Activated CD8-positive, alpha-beta T cell treated with anti-CD3 and anti-CD28 coated beads for 36 hours (primary cell): Measurements from ENCODE around the gene ATOSB. TPM values are rescaled to one million over a fixed set of nuclear protein-coding genes. Genes with fewer than 3 reads are reported as not detected.

Source experiments
- ATAC-seq: fragments of 200-7000 bp; cut with Tn5 transposase; one replicate; pipeline ENCODE4 v1.10.0; 2021; ENCODE audit warnings: mild to moderate bottlenecking, moderate library complexity
- CTCF ChIA-PET: fragments of 350-600 bp; sonication (Branson Sonifier 250); formaldehyde crosslinking; loops from one replicate; lab custom pipeline; 2021; ENCODE audit warnings: antibody characterized with exemption; lab: Charles Lee
- POLR2A ChIA-PET: fragments of 350-600 bp; sonication (Branson Sonifier 250); formaldehyde crosslinking; loops from one replicate; lab custom pipeline; 2021; ENCODE audit warnings: antibody characterized with exemption; lab: Charles Lee
- DNase-seq: peaks from one replicate; pipeline ENCODE4 v3.0.0-alpha.2; 2020
- H3K27ac Mint-ChIP-seq: one replicate; pipeline ENCODE4 v1.8.0; 2021; ENCODE audit warnings: mild to moderate bottlenecking, mixed read lengths
- H3K27me3 Mint-ChIP-seq: one replicate; pipeline ENCODE4 v1.8.0; 2021; ENCODE audit warnings: mixed read lengths
- H3K36me3 Mint-ChIP-seq: one replicate; pipeline ENCODE4 v1.8.0; 2021; ENCODE audit warnings: low read depth, mixed read lengths
- H3K4me1 Mint-ChIP-seq: one replicate; pipeline ENCODE4 v1.8.0; 2021; ENCODE audit warnings: low read depth, mixed read lengths
- H3K4me3 Mint-ChIP-seq: one replicate; pipeline ENCODE4 v1.8.0; 2021; ENCODE audit warnings: mild to moderate bottlenecking, moderate library complexity, mixed read lengths
- H3K9me3 Mint-ChIP-seq: one replicate; pipeline ENCODE4 v1.8.0; 2021; ENCODE audit warnings: mixed read lengths
- intact Hi-C: fragments of 100-400 bp; cut with micrococcal nuclease; formaldehyde crosslinking; loops from one replicate; pipeline ENCODE4 v1.10.0; 2022
- total RNA-seq, 2 experiments: library from RNA; stranded (reverse); gene quantifications; one replicate each; pipeline ENCODE4 v1.2.3, GENCODE V29; 2021
- TF ChIP-seq, protein P1 (sequence below): fragments of 200-600 bp; IDR thresholded peaks from one replicate; pipeline ENCODE4 v1.8.0; 2022; ENCODE audit warnings: antibody characterized with exemption, mild to moderate bottlenecking

ATOSB gene
- total RNA-seq, 2 experiments from 2014 or later: 5.9 to 6.0 TPM

DNA sequence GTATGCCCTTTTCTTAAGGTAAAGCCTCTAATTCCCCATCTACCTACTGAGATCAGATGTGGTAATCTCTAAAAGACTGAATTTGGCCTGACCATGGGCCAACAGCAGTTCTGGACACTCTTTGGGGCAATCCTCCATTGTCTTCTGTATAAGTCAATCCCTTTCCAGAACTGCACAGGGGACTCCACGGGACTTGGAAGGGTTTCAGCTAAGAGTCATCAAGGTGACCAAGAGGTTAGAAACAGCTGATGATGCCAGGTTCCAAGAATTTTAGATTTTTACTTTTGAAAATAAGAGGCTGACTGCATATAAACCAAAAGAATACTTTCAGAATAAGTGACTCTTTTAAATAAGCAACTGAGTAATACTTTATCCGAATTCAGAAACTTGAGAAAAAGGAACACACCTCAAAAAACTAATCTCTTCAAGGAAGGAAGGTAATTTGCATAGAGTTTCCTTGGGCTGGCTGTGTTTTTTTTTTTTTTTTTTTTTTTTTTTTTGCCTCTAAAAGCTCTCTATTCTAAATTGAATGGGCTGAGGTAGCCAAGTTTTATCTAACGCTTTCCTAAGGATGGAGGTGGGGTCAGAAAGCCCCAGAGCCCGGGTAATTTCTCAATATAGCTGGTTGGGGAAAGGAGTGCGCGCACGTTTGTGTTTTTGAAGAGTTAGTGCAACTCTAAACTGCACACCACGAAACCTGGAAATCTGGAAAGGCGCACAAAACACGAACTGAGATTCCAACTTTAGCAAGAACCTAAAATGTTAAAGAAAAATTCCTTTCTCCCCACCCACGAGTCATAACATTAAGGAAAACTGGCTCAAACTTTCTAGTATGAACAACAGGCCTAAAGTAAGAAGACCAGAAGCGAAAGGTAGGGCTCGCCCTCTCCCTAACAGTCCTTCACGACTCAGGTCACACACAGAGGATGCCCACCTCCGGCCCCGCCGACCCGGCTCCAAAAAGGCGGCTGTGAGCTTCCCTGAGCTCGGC, 44.5 kb downstream of the ATOSB start:
- CTCF ChIA-PET: interaction anchor here (0.9 to 2.6 kb wide), 11 partner anchors 9 to 460 kb away, joined by 3 to 14 read pairs (median 5); partner anchors contain the start of genes FANCG and PIGO
- Mint-ChIP-seq H3K36me3 (peaks cover 72% of the 10 kb centered on the region), H3K27me3 (no peaks in the 10 kb centered on the region)

DNA sequence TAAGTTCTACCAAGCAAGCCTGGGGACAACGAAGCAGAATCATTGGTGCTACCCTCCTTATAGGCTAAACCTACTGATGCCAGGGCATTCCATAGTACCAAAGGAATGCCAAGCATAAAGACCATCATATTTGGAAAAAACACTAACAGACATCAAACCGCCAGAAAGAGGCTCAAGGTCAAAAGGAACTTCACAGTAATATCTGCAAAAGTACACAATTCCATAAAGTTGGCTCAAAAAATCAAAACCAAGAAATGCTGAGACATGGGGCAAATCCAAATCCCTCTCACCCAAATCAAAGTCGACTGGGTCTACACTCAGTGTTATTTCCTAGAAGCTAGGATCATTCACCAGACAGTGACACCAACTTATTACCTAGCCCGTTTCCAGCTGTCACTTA, 46.6 kb downstream of the ATOSB start:
- intact Hi-C loops: no loop called here
- ATAC-seq: no peak
- ChIA-PET POLR2A (interaction anchor here (0.6 to 3.8 kb wide), 7 partner anchors 10 to 42 kb away, joined by 3 to 34 read pairs (median 5); partner anchors contain the start of gene FANCG), CTCF (interaction anchor here (0.6 to 2.3 kb wide), 3 partner anchors 11 to 169 kb away, joined by 5 to 6 read pairs (median 5); partner anchors contain the start of gene FANCG)
- peaks cover 57% of the 10 kb centered on the region for H3K4me1 Mint-ChIP-seq
- no peaks in the 10 kb centered on the region for H3K27me3 Mint-ChIP-seq
- H3K4me3 Mint-ChIP-seq: peak overlapping the region; percentile 35
- H3K9me3 Mint-ChIP-seq: no peaks in the 10 kb centered on the region
- TF ChIP-seq, protein P1, sequence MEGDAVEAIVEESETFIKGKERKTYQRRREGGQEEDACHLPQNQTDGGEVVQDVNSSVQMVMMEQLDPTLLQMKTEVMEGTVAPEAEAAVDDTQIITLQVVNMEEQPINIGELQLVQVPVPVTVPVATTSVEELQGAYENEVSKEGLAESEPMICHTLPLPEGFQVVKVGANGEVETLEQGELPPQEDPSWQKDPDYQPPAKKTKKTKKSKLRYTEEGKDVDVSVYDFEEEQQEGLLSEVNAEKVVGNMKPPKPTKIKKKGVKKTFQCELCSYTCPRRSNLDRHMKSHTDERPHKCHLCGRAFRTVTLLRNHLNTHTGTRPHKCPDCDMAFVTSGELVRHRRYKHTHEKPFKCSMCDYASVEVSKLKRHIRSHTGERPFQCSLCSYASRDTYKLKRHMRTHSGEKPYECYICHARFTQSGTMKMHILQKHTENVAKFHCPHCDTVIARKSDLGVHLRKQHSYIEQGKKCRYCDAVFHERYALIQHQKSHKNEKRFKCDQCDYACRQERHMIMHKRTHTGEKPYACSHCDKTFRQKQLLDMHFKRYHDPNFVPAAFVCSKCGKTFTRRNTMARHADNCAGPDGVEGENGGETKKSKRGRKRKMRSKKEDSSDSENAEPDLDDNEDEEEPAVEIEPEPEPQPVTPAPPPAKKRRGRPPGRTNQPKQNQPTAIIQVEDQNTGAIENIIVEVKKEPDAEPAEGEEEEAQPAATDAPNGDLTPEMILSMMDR: no peak
- DNase-seq: no peak
- H3K36me3 Mint-ChIP-seq: peaks cover 65% of the 10 kb centered on the region
- peak overlapping the region; percentile 77 for H3K27ac Mint-ChIP-seq

More for the DNA sequence above, 44.5 kb downstream of the ATOSB start:
- peaks cover 58% of the 10 kb centered on the region for H3K4me1 Mint-ChIP-seq
- TF ChIP-seq, protein P1: no peak
- no peaks in the 10 kb centered on the region for H3K9me3 Mint-ChIP-seq
- ATAC-seq: no peak
- POLR2A ChIA-PET: interaction anchor here (0.6 to 3.8 kb wide), 26 partner anchors 7 to 685 kb away, joined by 3 to 34 read pairs (median 6); partner anchors contain the start of genes ATOSB, FANCG, PIGO and STOML2
- no peak for DNase-seq
- intact Hi-C loops: loop anchor here (5.0 kb wide), 1 partner anchor 79 kb away; no protein-coding TSS in a partner anchor
- H3K27ac Mint-ChIP-seq: peak overlapping the region; percentile 94
- peak overlapping the region; percentile 94 for H3K4me3 Mint-ChIP-seq

DNA sequence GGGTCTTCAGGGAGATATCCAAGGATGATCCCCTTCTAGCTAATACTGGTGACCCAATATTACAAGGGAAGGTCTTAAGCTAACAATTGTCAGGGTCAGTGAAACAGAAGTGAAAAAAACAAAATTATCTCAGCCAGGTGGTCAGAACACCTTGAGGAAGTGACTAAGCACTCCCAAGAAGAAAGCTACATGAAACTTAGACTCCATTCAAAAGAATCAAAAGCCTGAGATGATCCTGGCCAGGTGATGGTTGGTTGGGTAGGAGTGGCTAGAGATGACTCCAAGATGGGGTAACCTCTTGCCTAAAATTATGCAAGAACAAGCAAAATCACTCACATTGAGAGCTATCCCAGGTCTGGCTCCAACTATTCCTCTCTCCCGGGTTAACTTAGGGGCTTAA, 48.6 kb downstream of the ATOSB start:
- CTCF ChIA-PET: interaction anchor here (0.7 to 2.0 kb wide), 4 partner anchors 16 to 307 kb away, joined by 3 to 11 read pairs (median 3); no protein-coding TSS in a partner anchor
- Mint-ChIP-seq H3K36me3 (peaks cover 74% of the 10 kb centered on the region), H3K9me3 (no peaks in the 10 kb centered on the region), H3K27ac (peak overlapping the region; percentile 78), H3K4me3 (no peak overlapping the region), H3K4me1 (peaks cover 42% of the 10 kb centered on the region), H3K27me3 (no peaks in the 10 kb centered on the region)
- intact Hi-C loops: no loop called here
- TF ChIP-seq, protein P1: no peak
- DNase-seq (no peak), ATAC-seq (no peak)
- POLR2A ChIA-PET: interaction anchor here (0.8 to 2.4 kb wide), 6 partner anchors 8 to 878 kb away, joined by 3 to 9 read pairs (median 4); a partner anchor contains a TSS

DNA sequence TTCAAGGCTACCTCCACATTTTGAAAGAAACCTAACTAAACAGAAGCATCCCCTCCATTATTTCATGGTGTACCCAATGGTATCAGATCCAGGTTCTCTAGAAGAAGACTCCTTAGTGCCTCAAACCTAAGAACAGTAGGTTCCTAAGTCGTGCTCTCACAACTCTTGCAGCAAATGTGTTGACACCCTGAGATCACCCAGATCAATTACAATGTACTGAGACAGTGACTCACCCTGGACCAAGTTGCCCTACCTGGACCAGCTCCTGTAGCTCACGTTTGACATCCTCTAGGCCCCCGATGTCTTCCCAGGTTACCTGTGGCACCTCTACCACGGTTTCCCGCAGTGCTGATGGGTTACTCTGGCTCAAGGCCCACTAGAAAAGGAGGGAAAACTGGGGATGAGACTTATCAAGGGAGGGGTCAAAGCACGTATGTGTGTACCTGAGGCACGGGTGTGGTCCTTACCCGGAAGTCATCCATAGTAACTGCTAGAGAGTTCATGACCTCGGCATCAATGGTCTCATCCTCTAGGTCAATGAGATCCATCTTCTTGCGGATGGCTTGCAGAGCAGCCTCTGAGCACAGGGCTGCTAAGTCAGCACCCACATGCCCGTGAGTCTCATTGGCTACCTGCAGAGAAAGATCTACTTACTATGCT, 55.0 kb downstream of the ATOSB start:
- H3K4me3 Mint-ChIP-seq: no peak overlapping the region
- no peaks in the 10 kb centered on the region for H3K27me3 Mint-ChIP-seq
- ChIA-PET CTCF (interaction anchor here (5.2 kb wide), 1 partner anchor 9 kb away, joined by 35 read pairs; no protein-coding TSS in a partner anchor), POLR2A (interaction anchor here (0.7 to 2.1 kb wide), 4 partner anchors 10 to 262 kb away, joined by 3 to 10 read pairs (median 6); no protein-coding TSS in a partner anchor)
- ATAC-seq (no peak), DNase-seq (no peak)
- intact Hi-C loops: no loop called here
- H3K27ac Mint-ChIP-seq: peak overlapping the region; percentile 22
- peaks cover 84% of the 10 kb centered on the region for H3K36me3 Mint-ChIP-seq
- H3K4me1 Mint-ChIP-seq: no peaks in the 10 kb centered on the region
- no peaks in the 10 kb centered on the region for H3K9me3 Mint-ChIP-seq
- TF ChIP-seq, protein P1: no peak
